HG02642 (cell line): ENCODE results near the gene GPR162.

Experiments
- ATAC-seq: cut with Tn5 transposase; IDR thresholded peaks from one replicate; pipeline ENCODE4 v1.9.1; 2021; ENCODE audit warnings: mild to moderate bottlenecking; ENCODE audit not compliant: unreplicated experiment, poor library complexity

Gene GPR162

GRCh38 chr12:6833189-6833890, 11.7 kb downstream of the GPR162 start:
- ATAC-seq = no peak

GRCh38 chr12:6834254-6834653, 12.6 kb downstream of the GPR162 start:
- no peak for ATAC-seq

- no peak for ATAC-seq
Measured at GRCh38 chr12:6834873-6835272, 13.3 kb downstream of the GPR162 start.

GRCh38 chr12:6836851-6837250, 15.2 kb downstream of the GPR162 start:
- no peak for ATAC-seq

GRCh38 chr12:6837370-6838060, 15.9 kb downstream of the GPR162 start:
- no peak for ATAC-seq

GRCh38 chr12:6838854-6839253, 17.2 kb downstream of the GPR162 start:
- no peak for ATAC-seq

- peak; percentile 87 for ATAC-seq
Measured at GRCh38 chr12:6839482-6840201, 18.0 kb downstream of the GPR162 start.

GRCh38 chr12:6840330-6840729, 18.7 kb downstream of the GPR162 start:
- ATAC-seq = no peak

- no peak for ATAC-seq
Measured at GRCh38 chr12:6840761-6841515, 19.3 kb downstream of the GPR162 start, which contains the start of gene GNB3. TSS of gene GNB3 (plus strand) at chr12:6840925. CDS start at chr12:6841288, 363 bp downstream.

- ATAC-seq = no peak
Measured at GRCh38 chr12:6842075-6842474, 20.5 kb downstream of the GPR162 start.

GRCh38 chr12:6843118-6843902, 21.7 kb downstream of the GPR162 start:
- ATAC-seq = no peak

- no peak for ATAC-seq
Measured at GRCh38 chr12:6845395-6845794, 23.8 kb downstream of the GPR162 start.

- ATAC-seq = no peak
Measured at GRCh38 chr12:6846316-6846869, 24.8 kb downstream of the GPR162 start.

GRCh38 chr12:6847676-6848075, 26.1 kb downstream of the GPR162 start:
- no peak for ATAC-seq

GRCh38 chr12:6849427-6849826, 27.8 kb downstream of the GPR162 start:
- no peak for ATAC-seq

GRCh38 chr12:6849976-6850560, 28.4 kb downstream of the GPR162 start:
- no peak for ATAC-seq

- ATAC-seq = no peak
Measured at GRCh38 chr12:6850796-6851152, 29.2 kb downstream of the GPR162 start.

GRCh38 chr12:6851153-6851920, 29.7 kb downstream of the GPR162 start, which contains the start of gene CDCA3:
TSS of gene CDCA3 (minus strand) at chr12:6851286. CDS start at chr12:6850952, 334 bp downstream.
- ATAC-seq = peak; percentile 56
